IPS DF 6.9 (cell line): ENCODE results near the gene MAGEF1.

ENCODE experiments used
- DNase-seq: peaks from one replicate; pipeline ENCODE4 v3.0.0-alpha.2; 2013; ENCODE audit warnings: low read depth, low spot score
- H3K27ac ChIP-seq: one replicate; pipeline ENCODE4 v1.5.1; 2013; ENCODE audit warnings: low read length, control low read depth
- H3K27me3 ChIP-seq: 2 replicates; pipeline ENCODE4 v1.6.1; 2013; ENCODE audit warnings: mild to moderate bottlenecking, low read length; ENCODE audit not compliant: control insufficient read depth, insufficient read depth
- H3K36me3 ChIP-seq: 2 replicates; pipeline ENCODE4 v1.6.1; 2013; ENCODE audit warnings: low read length; ENCODE audit not compliant: control insufficient read depth, insufficient read depth
- H3K4me1 ChIP-seq: 2 replicates; pipeline ENCODE4 v1.6.1; 2013; ENCODE audit warnings: low read length; ENCODE audit not compliant: control insufficient read depth, insufficient read depth
- H3K4me3 ChIP-seq: 2 replicates; pipeline ENCODE4 v1.5.1; 2013; ENCODE audit warnings: mild to moderate bottlenecking, low read length
- H3K9me3 ChIP-seq: 2 replicates; pipeline ENCODE4 v1.6.1; 2013; ENCODE audit warnings: low read length, inconsistent platforms; ENCODE audit not compliant: control insufficient read depth, insufficient read depth
- WGBS: extraction: QIAGEN DNeasy Blood & Tissue Kit; methylation state at CpG from one replicate; pipeline ENCODE4 v1.1.7; 2013; ENCODE audit warnings: mixed read lengths, missing lambda C conversion rate; ENCODE audit not compliant: insufficient read length, insufficient coverage; 5-methylcytosine and 5-hydroxymethylcytosine counted together

The MAGEF1 gene

GRCh38 chr3:184751204-184752040 lies 39.6 kb upstream of the MAGEF1 start:
- no peak for DNase-seq

GRCh38 chr3:184750349-184751083 lies 38.7 kb upstream of the MAGEF1 start:
- Histone ChIP-seq H3K4me3 (no peak overlapping the region), H3K9me3 (no peaks in the 10 kb centered on the region), H3K27ac (no peak overlapping the region), H3K27me3 (no peaks in the 10 kb centered on the region), H3K36me3 (no peaks in the 10 kb centered on the region), H3K4me1 (peaks cover 6% of the 10 kb centered on the region; the same call in 1 of the 2 replicates)
- no peak for DNase-seq
- no CpG with 5 or more reads among the region's 18 CpGs for WGBS

More at GRCh38 chr3:184751204-184752040, 39.6 kb upstream of the MAGEF1 start:
- WGBS = no CpG with 5 or more reads among the region's 10 CpGs
- no peaks in the 10 kb centered on the region for H3K27me3 ChIP-seq
- H3K4me1 ChIP-seq = peaks cover 8% of the 10 kb centered on the region; the same call in 1 of the 2 replicates
- H3K36me3 ChIP-seq = no peaks in the 10 kb centered on the region
- no peak overlapping the region for H3K27ac ChIP-seq
- no peaks in the 10 kb centered on the region for H3K9me3 ChIP-seq
- no peak overlapping the region for H3K4me3 ChIP-seq

GRCh38 chr3:184749168-184749744 lies 37.4 kb upstream of the MAGEF1 start:
- WGBS = no CpG with 5 or more reads among the region's 2 CpGs
- H3K4me3 ChIP-seq = no peak overlapping the region
- H3K9me3 ChIP-seq = no peaks in the 10 kb centered on the region
- H3K27ac ChIP-seq = no peak overlapping the region
- no peaks in the 10 kb centered on the region for H3K27me3 ChIP-seq
- H3K36me3 ChIP-seq = no peaks in the 10 kb centered on the region
- no peak for DNase-seq
- H3K4me1 ChIP-seq = peaks cover 4% of the 10 kb centered on the region; the same call in 1 of the 2 replicates

GRCh38 chr3:184748219-184749135 lies 36.6 kb upstream of the MAGEF1 start:
- no peak for DNase-seq
- Histone ChIP-seq H3K4me3 (no peak overlapping the region), H3K27ac (no peak overlapping the region), H3K36me3 (no peaks in the 10 kb centered on the region), H3K27me3 (no peaks in the 10 kb centered on the region), H3K4me1 (peaks cover 4% of the 10 kb centered on the region; the same call in 1 of the 2 replicates), H3K9me3 (no peaks in the 10 kb centered on the region)
- WGBS = no CpG with 5 or more reads among the region's 8 CpGs

GRCh38 chr3:184746131-184747120 lies 34.6 kb upstream of the MAGEF1 start:
- H3K27ac ChIP-seq = no peak overlapping the region
- peaks cover 2% of the 10 kb centered on the region; the same call in 1 of the 2 replicates for H3K4me1 ChIP-seq
- no peak for DNase-seq
- no peak overlapping the region for H3K4me3 ChIP-seq
- H3K9me3 ChIP-seq = no peaks in the 10 kb centered on the region
- no peaks in the 10 kb centered on the region for H3K36me3 ChIP-seq
- no CpG with 5 or more reads among the region's 14 CpGs for WGBS
- no peaks in the 10 kb centered on the region for H3K27me3 ChIP-seq

- no CpG with 5 or more reads among the region's 11 CpGs for WGBS
- no peaks in the 10 kb centered on the region for H3K4me1 ChIP-seq
- H3K36me3 ChIP-seq = no peaks in the 10 kb centered on the region
- no peak overlapping the region for H3K4me3 ChIP-seq
- peaks cover 2% of the 10 kb centered on the region; the same call in 1 of the 2 replicates for H3K27me3 ChIP-seq
- H3K27ac ChIP-seq = no peak overlapping the region
- DNase-seq = no peak
- no peaks in the 10 kb centered on the region for H3K9me3 ChIP-seq
Observed at GRCh38 chr3:184745526-184745925, 33.7 kb upstream of the MAGEF1 start.

- peaks cover 2% of the 10 kb centered on the region; the same call in 1 of the 2 replicates for H3K27me3 ChIP-seq
- H3K4me3 ChIP-seq = no peak overlapping the region
- no peak for DNase-seq
- no peak overlapping the region for H3K27ac ChIP-seq
- no CpG with 5 or more reads among the region's 3 CpGs for WGBS
- H3K36me3 ChIP-seq = no peaks in the 10 kb centered on the region
- H3K9me3 ChIP-seq = no peaks in the 10 kb centered on the region
- H3K4me1 ChIP-seq = no peaks in the 10 kb centered on the region
Observed at GRCh38 chr3:184743248-184743647, 31.4 kb upstream of the MAGEF1 start.

GRCh38 chr3:184742676-184743135 lies 30.8 kb upstream of the MAGEF1 start:
- Histone ChIP-seq H3K36me3 (no peaks in the 10 kb centered on the region), H3K27ac (no peak overlapping the region), H3K4me1 (no peaks in the 10 kb centered on the region), H3K9me3 (no peaks in the 10 kb centered on the region), H3K4me3 (no peak overlapping the region), H3K27me3 (peaks cover 2% of the 10 kb centered on the region; the same call in 1 of the 2 replicates)
- DNase-seq = no peak
- no CpG with 5 or more reads among the region's 4 CpGs for WGBS
